ENCODE measurements around the gene TRAPPC10. TPM values are rescaled to one million over a fixed set of nuclear protein-coding genes. Genes with fewer than 3 reads are reported as not detected.

Gene TRAPPC10
- total RNA-seq, 1 donor from 2014 or later, result 20.0 TPM

GRCh38 chr21:43986544-43987451, 25.3 kb upstream of the TRAPPC10 start:
- no peak overlapping the region for H3K4me3 ChIP-seq (ENCODE audit: low read depth, low read length)
- no peak for DNase-seq (ENCODE audit: low read depth)
- TF ChIP-seq CTCF (conservative IDR thresholded peaks at IDR 0.05; ENCODE audit: low read depth, low read length), result no peak

DNA sequence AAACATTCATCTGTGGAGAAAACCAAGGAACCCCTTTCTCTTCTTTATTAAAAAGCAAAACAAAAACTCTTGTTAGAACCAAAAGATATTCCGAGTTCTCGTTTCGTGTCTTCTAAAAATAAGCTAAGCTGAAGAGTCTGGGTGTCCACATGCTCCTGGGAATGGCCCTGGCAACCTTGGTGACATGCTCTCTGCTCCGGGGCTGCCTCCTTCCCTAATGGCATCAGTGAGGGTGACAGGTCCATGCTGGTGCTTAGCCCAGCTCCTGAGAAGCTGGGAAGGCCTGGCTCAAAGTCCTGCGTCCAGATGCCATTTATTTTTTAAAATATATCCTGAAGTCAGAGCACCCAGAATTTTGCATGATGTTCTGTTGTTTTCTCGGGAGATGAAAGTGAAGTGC, 24.6 kb upstream of the TRAPPC10 start:
- no peak overlapping the region for H3K4me3 ChIP-seq (ENCODE audit: low read depth, low read length)
- TF ChIP-seq CTCF (conservative IDR thresholded peaks at IDR 0.05; ENCODE audit: low read depth, low read length), result no peak
- DNase-seq (ENCODE audit: low read depth), result no peak

GRCh38 chr21:43988016-43988415, 24.1 kb upstream of the TRAPPC10 start:
- TF ChIP-seq CTCF (conservative IDR thresholded peaks at IDR 0.05; ENCODE audit: low read depth, low read length), result no peak
- no peak for DNase-seq (ENCODE audit: low read depth)
- H3K4me3 ChIP-seq (ENCODE audit: low read depth, low read length), result no peak overlapping the region

GRCh38 chr21:43988506-43989230, 23.4 kb upstream of the TRAPPC10 start:
- no peak for DNase-seq (ENCODE audit: low read depth)
- no peak overlapping the region for H3K4me3 ChIP-seq (ENCODE audit: low read depth, low read length)
- TF ChIP-seq CTCF (conservative IDR thresholded peaks at IDR 0.05; ENCODE audit: low read depth, low read length), result no peak

- no peak for TF ChIP-seq CTCF (conservative IDR thresholded peaks at IDR 0.05; ENCODE audit: low read depth, low read length)
- no peak overlapping the region for H3K4me3 ChIP-seq (ENCODE audit: low read depth, low read length)
- DNase-seq (ENCODE audit: low read depth), result no peak
Measured at GRCh38 chr21:43989401-43989800, 22.7 kb upstream of the TRAPPC10 start.

DNA sequence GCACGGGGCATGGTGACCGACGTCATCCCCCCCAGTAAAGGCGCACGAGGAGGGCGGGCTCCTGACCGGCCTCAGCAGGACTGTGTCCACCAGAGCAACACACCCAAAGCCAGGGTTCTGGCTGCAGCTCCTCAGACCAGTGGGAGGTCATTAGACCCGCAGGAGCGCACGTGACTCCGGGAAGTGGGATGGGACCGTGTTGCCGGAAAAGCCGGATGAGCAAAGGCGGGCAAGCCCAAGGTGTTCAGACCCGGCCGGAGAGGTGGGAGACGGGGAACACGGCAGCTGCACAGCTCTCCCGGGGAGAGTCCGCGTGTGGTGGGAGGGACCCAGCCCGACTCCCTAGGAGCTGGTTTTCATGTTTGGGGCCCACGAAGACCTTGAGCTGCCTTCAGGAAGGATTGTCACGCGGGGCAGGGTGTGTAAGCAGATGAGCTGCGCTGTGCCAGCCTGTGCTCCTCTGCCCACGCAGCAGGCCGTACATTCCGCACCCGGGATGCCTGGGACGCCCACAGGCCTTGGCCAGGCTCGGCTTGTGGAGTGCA, 20.6 kb upstream of the TRAPPC10 start:
- TF ChIP-seq CTCF (conservative IDR thresholded peaks at IDR 0.05; ENCODE audit: low read depth, low read length), result no peak
- DNase-seq (ENCODE audit: low read depth), result no peak
- H3K4me3 ChIP-seq (ENCODE audit: low read depth, low read length), result no peak overlapping the region
